Measurements from ENCODE around the gene IL7R.
"Not testable (repeated sequence)": the region's sequence is repeated elsewhere in the genome, so short reads cannot be mapped to it uniquely, and the experiment has no call there.

The IL7R gene

DNA sequence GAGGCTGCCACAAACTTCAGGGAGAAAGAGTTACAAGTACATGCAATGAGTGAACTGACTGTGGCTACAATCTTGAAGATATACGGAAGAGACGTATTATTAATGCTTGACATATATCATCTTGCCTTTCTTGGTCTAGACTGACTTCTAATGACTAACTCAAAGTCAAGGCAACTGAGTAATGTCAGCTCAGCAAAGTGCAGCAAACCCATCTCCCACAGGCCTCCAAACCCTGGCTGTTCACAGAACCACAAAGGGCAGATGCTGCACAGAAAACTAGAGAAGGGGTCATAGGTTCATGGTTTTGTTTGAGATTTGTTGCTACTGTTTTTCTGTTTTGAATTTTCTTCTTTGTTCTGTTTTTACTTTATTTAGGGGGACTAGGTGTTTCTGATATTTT is 21.0 kb downstream of the IL7R start:
- no peak for DNase-seq (ENCODE audit: low spot score)

DNA sequence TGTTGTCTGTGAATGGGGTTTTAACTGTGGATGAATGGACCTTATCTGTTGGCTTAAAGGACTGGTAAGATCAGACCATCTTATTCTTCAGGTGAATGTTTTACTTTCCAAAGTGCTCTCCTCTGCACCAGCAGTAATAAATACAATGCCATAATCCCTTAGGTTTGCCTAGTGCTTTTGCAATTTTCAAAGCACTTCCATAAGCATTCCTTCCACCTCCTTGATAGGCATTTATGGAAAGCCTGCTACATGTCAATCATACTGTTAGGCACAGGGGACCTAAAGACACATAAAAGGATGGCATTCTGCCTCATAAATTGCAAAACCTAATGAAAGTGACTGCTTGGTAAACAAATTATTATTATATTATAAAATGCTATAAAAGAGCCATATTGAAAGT is 21.4 kb downstream of the IL7R start:
- DNase-seq (ENCODE audit: low spot score): no peak

DNA sequence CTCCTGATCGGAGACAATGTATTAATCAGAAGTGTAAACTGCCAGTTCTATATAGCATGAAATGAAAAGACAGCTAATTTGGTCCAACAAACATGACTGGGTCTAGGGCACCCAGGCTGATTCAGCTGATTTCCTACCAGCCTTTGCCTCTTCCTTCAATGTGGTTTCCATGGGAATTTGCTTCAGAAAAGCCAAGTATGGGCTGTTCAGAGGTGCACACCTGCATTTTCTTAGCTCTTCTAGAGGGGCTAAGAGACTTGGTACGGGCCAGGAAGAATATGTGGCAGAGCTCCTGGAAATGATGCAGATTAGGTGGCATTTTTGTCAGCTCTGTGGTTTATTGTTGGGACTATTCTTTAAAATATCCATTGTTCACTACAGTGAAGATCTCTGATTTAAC is 22.4 kb downstream of the IL7R start:
- no peak for DNase-seq (ENCODE audit: low spot score)

DNA sequence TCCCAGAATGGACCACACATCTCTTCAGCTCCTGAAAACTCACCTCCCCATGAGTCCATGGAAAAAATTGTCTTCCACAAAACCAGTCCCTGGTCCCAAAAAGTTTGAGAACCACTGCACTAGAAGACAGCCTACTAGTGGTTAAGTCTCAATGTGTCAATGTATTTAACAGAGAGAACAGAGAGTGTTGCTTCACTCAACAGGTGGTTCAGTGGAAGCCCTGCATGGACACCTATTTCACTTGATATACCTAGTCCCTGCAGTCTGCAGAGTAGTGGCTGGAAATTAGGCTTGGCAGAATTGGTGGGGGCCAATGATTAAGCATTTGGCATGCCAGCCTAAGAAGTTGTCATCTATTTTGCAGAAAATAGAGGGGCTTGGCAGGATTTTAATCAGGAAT is 23.0 kb downstream of the IL7R start:
- no peak for DNase-seq (ENCODE audit: low spot score)

DNA sequence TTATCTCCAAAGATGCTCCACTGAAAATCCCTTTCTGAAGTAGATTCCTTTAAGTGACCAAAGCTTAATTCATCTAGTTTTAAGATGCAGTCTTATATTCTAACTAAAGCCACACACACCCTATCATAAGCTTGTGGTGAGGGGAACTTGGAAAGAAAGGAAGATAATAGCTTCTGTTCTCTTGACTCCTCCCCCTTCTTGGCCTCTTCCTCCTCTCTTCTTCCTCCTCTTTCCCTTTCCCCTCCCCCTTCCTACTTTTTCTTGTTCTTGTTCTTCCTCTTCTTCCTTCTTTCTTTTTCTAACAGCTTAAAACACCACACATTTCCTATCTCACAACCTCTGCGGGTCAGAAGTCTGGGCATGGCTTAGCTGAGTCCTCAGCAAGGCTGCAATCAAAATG is 23.5 kb downstream of the IL7R start:
- no peak for DNase-seq (ENCODE audit: low spot score)

DNA sequence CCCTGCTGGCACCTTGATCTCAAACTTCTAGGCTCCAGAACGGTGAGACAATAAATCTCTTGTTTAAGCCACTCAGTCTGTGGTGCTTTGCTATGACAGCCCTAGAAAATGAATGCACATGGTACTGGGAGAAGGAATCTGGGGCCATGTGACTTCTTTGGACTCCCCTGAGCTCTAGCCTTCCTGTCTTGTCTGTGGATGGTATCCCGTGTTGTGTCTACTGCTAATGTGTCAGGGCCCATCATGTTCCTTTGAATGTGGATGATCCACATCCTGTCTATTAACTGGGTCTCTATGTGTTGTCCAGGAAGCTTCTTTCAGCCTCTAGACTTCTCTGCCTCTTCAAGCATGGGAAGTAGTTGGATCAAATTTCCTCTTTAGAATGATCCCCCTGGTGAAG is 25.1 kb downstream of the IL7R start:
- no peak for DNase-seq (ENCODE audit: low spot score)

DNA sequence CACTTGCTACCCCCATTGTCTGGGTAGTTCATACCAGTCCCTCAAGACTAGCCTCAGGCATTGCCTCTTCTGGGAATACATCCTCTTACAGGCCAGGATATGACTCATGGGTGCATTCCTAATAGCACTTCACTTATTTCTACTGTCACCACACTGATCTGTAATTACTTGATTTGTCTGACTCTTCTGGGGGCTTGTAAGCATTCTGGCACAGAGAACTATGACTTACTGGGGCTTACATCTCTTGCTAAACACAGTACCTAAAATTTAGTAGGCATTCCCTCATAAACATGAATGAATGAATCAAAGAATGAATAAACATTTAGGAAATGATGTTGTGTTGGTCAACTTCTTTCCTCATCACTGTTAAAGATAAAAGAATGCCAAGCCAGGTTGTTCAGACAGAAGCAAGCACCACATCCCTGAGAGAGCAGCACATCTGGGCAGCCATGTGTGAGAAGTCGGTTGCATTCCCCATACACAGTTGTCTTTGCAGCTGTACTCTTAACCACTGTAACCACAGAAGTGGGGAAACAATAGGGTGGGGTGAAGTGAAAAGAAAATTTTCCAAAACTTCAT is 27.6 kb downstream of the IL7R start:
- peak; percentile 58 for DNase-seq (ENCODE audit: low spot score)

DNA sequence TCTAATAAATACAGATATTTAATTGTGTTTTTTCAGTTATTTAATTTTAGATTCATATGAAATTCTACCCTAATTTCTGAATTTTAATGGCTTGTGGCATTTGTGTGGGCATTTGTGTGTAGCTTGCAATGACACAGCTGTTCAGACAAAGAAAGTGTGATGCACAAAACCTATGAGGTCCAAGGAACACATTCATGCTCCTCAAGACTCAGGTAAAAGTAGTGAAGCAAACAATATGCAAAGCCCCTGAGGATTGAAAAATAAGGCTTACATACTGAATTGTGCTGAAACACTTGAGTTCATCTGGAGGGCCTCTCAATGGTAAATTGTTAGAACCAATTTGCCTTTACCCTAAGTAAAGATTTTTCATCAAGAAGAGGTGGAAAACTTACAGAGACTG is 28.1 kb downstream of the IL7R start:
- no peak for DNase-seq (ENCODE audit: low spot score)

DNA sequence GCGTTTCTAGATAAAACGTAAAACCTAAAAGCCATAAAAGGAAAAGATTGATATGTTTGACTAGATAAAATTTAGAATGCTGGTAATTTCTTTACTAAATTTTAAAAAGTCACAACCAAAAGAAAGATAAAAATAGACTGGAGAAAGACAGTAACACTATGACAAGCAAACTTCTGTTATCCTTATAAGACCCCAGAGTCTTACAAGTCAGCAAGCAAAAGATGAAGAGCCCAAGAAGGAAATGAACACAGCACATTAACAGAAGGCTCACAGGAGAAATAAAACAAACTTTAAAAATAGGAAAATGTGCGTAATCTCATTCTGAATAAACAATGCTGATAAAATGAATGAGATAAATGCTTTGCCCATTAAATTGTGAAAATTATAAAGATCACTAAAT is 29.7 kb downstream of the IL7R start:
- DNase-seq (ENCODE audit: low spot score): no peak

DNA sequence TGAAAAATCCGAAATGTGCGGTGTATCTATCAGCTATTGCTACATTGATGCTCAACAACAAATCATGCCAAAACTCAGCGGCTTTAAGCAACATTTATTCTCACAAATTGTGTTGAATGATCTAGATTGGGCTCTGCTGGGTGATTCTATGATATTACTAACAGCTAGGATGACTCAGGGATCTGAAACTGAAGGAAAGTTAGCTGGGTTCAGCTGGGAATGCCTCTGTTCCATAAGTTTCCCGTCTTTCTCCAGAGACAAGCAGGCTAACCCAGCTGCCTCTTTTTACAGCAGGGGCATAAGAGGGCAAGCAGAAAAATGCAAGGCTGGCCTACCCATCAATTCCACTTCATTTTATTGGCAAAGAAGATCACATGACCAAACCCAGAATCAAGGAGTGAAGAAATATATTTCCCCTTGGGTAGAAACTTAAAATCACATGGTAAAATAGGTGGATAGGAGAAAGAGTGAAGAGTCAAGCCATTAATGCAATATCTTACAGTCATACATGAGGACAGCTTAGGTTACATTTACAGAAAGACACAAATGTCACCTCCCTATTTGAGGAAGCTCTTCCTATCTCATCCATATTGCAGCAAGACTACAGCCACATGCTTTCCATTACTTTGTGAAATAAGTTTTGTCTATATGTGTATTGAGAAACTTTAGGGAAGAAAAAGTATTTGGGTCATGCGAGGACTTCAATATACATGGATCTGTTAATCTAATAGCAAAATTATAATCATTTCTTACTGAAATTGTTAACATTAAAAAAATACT is 30.8 kb downstream of the IL7R start:
- no peak for DNase-seq (ENCODE audit: low spot score)

DNA sequence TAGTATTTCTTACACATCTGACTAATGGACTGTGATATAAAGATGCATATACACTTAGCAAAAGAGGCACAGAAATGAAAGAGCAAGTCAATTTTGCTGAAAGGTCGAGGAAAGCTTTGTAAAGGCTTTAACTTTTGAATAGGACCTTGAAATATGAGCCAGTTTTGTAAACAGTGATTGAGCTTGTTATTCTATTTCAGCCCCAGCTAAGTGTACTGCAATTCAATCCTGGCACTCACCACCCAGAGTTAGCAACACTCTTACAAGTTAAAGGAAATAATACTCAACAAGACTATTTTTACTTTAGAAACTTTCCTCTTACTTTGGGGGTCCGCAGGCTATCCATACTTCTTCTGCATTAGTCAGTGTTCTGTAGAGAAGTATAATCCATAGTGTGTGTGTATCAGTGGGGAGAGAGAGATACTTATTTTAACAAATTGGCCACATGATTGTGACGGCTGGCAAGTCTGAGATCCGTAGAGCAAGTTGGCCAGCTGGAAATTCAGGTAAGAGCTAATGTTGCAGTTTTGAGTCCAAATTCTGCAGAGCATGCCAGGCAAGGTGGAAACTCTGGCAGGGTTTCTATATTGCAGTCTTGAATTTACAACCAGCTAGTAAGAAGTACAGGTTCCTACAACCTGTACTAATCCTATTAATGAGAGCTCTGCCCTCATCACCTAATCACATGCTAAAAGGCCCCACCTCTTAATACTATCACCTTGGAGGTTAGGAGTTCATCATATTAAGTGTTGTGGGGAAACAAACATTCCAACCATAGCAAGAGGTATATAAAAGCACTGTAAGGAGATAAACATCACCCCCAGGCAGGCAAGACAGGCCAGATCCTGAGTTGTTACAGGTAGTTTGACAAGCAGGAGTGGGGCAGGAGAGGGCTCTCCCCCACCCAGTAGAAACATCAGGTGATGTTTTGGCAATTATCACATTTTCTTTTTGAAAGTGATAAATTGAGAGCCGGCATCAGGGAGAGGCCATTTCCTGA is 33.6 kb downstream of the IL7R start:
- no peak for DNase-seq (ENCODE audit: low spot score)

DNA sequence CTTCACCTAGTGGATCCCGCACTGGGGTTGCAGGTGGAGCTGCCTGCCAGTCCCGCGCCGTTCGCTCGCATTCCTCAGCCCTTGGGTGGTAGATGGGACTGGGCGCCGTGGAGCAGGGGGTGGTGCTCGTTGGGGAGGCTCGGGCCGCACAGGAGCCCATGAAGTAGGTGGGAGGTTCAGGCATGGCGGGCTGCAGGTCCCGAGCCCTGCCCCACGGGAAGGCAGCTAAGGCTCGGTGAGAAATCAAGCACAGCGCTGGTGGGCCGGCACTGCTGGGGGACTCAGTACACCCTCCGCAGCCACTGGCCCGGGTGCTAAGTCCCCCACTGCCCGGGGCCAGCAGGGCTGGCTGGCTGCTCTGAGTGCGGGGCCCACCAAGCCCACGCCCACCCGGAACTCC is 36.1 kb downstream of the IL7R start:
- not testable (repeated sequence) for DNase-seq (ENCODE audit: low spot score)

DNA sequence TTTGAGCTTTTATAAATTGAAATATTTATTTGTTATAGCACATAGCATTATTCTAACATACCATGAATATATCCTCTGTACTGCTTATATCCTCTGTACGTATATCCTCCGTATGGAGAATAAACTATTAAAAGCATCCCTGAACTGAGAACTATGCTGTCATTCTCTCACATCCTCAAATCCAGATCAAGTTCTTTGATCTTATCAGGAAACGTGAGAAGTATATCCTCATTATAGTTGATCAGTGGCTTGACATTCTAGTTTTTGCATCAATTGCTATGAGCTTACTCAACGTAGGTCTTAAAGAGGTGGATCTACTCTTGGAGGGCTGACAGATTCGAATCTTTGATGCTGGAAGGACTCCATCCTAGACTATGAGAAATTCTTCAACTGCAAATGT is 37.4 kb downstream of the IL7R start:
- no peak for DNase-seq (ENCODE audit: low spot score)

DNA sequence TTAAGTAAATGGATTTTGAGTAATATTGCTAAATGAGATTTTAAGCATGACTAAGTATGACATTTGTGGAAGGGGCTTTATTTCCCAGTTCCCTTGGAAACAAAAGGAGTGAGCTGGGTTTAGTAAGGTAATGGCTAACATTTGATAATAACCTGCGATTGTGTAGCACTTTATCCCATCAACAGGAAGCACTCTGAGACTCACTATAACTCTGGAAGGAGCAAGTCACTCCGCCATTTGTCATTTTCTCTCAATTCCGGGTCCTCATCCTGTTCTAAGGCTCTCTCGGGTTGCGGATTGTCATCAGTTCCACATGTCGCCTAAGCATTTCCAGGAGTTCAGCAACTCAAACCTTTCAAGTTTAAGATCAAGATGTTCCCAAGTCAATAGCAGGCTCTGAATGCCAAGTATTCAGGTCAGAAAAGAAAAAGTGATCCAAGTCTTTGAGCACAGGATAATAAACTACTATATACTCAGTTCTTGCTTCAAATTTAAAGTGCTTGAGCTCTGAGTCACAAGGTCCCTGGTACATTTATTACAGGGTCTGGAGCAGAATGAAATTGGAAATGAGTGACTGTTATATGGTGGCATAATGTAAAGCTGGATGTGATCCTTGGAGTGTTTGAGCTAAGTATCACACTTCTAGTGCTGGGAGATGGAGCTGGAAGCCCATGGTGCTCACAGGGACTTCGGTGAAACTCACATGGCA is 42.4 kb downstream of the IL7R start:
- DNase-seq (ENCODE audit: low spot score): no peak

DNA sequence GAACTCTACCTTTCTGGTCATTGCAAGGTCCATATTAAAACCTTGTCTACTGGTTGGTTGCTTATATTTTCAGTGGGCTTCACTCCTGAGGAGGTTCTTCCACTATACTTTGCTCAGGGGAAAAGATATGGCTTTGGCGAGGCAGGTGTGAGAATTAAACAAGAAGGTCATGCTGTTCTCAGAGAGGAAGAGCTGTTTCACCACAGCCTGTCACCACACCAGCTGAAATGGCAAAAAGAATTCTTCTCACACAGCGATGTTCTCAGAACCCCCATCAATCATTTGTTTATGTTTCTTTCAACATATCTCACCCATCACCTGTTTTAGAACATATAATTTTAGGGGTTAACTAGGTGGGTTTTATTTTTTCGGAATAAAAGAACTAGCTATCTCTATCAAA is 43.1 kb downstream of the IL7R start:
- no peak for DNase-seq (ENCODE audit: low spot score)

DNA sequence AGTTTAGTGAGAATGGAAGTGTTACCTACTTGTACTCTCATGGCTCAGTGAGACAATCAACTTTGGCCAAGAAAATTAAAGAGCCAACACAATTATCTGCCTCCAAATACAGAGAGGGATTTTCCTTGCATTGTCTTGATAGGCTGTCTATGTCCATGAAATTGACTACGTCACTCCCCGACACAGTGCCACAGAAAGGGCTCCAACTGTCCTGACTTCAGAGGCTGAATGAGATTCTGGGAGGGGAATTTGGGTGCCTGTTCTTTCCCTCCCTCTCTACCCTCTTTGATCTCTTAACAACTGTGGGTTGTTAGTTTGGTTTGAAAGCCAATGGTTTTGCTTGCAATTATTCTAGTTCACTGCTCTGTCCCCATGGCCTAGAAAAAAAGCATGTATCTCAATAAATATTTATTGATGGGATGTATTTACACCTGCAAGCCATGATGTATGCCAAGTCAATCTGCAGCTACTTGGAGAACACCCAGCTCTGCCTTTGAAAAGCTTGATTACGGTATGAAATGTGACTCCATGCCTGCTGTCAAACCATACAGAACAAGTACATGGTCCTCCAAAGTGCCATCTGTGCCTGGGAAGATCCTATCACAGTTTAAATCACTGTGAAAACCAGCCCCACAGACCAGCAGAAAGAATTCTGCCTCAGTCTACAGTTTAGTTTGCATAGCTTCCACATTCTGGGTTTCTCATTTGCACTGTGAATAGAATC is 44.4 kb downstream of the IL7R start:
- DNase-seq (ENCODE audit: low spot score): no peak

DNA sequence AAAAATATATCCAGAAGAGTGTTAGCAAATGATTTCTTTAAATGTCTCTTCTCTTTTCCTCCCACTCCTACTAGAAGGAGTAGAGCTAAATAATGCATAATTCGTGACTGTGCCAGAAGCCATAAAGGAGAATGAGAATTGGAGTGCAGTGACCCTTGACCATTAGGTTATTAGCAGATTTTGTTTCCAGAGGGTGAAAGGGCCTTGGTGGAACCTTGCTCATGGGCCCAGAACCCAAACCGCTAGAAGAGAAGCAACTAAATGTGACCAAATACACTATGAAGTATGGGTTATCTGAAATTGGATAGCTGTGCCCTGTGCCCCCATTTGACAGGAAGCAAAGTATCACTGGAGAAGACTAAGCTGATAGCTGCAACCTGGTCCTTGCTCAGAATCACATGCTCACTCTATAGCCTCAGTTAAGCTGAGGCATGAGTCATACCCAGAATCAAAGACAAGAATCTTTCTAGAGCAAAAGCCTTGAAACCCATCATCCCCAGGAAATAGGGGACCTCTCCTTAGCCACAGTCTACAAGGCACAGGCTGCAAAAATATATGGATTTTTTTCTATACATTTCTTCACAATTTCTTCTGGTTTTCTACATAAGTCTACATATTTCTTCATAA is 45.5 kb downstream of the IL7R start:
- peak; percentile 62 for DNase-seq (ENCODE audit: low spot score)

DNA sequence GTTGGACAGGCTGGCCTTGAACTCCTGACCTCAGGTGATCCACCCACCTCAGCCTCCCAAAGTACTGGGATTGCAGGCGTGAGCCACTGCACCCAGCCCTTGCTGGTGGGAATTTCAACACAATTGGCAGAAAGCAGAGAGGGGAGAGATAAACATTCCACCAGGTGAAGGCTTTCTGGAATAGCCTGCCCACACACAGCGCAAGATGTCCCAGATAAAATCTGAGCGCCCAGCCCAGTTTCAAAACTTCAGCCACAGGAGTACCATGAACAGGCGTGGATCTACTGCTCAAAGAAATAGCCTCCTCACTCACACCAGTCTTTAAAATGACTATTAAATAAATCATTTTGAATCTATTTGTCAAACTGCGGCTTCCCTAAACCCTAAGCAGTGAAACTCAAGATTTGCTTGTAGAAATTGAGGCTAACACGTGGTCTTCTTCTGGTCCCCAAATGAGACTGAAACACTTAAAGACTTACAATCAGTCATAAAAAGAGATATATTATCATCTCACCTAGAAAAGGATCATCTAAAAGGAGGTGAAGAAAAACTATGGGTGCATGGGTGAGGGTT is 47.0 kb downstream of the IL7R start:
- DNase-seq (ENCODE audit: low spot score): no peak

DNA sequence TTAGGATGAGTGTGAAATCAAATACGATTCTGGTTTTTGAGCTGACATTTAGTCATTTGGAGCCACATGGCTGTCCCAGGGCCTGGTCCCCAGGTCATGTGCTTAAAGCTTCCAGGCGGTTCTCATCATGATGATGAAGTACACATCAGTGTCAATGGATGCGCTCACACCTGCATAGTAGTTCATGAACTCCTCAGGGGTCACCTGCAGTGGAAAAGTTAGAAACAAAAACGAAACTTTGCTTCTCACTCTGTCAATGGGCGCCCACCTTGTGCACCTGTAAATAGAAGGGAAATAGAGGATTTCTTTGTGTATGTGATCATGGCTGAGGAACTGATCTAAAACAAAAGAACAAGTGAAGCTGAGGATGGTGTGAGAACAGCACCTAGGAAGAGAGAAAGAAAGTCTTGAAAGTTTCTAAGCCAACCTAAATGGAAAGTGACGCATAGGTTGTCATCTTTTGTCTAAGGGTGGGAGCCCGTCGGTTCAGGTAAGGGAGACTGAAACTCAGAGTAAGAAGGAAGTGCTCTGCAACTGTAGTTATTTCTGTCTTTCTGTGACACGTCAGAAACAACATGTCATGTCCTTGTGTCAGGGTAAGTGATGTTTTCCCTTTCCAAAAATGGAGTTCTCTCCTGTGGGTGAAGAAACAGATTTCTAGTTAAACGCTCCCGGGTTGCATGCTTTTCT is 47.9 kb downstream of the IL7R start:
- peak; percentile 35 for DNase-seq (ENCODE audit: low spot score)

DNA sequence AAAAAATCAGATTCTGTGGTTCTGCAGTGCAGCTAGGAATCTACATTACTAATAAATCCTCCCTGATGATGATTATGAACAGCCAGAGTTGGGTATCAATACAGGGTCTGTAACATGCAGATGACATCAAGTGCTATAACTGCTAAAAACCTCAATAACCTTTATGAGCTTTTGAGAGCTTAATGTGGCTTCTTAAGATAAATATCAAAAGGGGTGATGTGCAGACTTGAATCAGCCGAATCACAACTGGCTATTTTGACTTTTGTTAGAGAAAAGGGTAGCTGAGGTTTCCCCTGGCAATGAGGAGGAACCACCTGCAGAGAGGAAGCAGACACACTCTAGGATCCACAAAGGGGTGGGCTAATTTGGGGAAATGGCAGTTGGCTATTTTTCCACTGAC is 51.5 kb downstream of the IL7R start:
- no peak for DNase-seq (ENCODE audit: low spot score)
